Cardiac fibroblast (primary cell): ENCODE data around the gene GLYR1.

Source experiments
- DNase-seq, 2 donors: peaks; one replicate each; pipeline versions ENCODE4 v3.0.0 to v3.0.0-alpha.2; 2010; ENCODE audit warnings: low read depth in 2 of 2
- H3K4me3 ChIP-seq, 2 donors: replicated peaks in 1 of 2; 1 replicate in 1 of 2; 2 replicates in 1 of 2; pipeline ENCODE4 v1.5.1; 2011; ENCODE audit warnings: low read depth in 2 of 2, low read length in 2 of 2, mild to moderate bottlenecking in 2 of 2, moderate library complexity in 1 of 2
- TF ChIP-seq, protein P1 (sequence below): IDR thresholded peaks from one replicate; pipeline ENCODE4 v1.5.1; 2011; ENCODE audit warnings: low read depth, mild to moderate bottlenecking, low read length, inconsistent platforms

The GLYR1 gene

GRCh38 chr16:4828567-4829321, 18.3 kb downstream of the GLYR1 start:
- H3K4me3 ChIP-seq, result no peak overlapping the region
- TF ChIP-seq, protein P1, sequence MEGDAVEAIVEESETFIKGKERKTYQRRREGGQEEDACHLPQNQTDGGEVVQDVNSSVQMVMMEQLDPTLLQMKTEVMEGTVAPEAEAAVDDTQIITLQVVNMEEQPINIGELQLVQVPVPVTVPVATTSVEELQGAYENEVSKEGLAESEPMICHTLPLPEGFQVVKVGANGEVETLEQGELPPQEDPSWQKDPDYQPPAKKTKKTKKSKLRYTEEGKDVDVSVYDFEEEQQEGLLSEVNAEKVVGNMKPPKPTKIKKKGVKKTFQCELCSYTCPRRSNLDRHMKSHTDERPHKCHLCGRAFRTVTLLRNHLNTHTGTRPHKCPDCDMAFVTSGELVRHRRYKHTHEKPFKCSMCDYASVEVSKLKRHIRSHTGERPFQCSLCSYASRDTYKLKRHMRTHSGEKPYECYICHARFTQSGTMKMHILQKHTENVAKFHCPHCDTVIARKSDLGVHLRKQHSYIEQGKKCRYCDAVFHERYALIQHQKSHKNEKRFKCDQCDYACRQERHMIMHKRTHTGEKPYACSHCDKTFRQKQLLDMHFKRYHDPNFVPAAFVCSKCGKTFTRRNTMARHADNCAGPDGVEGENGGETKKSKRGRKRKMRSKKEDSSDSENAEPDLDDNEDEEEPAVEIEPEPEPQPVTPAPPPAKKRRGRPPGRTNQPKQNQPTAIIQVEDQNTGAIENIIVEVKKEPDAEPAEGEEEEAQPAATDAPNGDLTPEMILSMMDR, result no peak
- no peak for DNase-seq

DNA sequence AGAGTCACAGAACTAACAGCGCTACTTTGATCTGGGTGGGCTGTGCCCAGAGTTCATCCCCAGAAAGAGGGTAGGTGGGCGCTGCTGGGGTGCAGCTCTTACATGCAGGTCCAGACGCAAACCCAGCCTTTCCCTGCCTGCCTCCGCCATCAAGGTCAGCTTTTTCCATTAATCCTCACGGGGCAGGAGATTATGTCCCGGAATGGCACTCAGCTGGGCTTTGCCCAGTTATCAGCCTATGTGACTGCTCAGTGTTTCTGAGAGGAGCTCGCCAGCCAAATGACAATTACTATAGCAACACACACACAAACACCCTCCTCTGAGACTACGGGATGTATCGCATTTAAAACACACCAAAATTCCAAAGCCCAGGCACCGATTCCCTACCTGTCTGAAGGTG, 20.1 kb downstream of the GLYR1 start:
- H3K4me3 ChIP-seq, result no peak overlapping the region
- TF ChIP-seq, protein P1, result no peak
- DNase-seq, result no peak

DNA sequence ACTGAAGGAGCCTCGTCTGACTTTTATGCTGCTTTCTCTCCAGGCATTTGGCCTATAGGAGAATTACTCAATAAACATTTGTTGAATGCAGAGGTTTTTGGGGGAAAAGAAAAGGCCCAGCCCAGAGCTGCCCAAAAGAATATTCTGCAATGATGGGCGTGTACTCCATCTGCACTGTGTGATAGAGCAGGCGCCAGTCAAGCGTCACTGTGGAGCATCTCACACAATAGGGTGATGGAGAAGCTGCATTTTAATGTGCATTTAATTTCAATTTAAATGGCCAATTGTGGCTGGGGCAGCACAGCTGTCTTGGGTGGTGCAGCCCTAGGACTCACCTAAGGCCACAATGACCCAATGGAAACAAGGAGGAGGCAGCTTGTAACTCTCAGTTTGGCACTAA, 20.6 kb downstream of the GLYR1 start:
- no peak for DNase-seq
- TF ChIP-seq, protein P1, result no peak
- H3K4me3 ChIP-seq, result no peak overlapping the region

GRCh38 chr16:4825196-4825595, 21.9 kb downstream of the GLYR1 start:
- no peak for DNase-seq
- TF ChIP-seq, protein P1, result no peak
- no peak overlapping the region for H3K4me3 ChIP-seq

DNA sequence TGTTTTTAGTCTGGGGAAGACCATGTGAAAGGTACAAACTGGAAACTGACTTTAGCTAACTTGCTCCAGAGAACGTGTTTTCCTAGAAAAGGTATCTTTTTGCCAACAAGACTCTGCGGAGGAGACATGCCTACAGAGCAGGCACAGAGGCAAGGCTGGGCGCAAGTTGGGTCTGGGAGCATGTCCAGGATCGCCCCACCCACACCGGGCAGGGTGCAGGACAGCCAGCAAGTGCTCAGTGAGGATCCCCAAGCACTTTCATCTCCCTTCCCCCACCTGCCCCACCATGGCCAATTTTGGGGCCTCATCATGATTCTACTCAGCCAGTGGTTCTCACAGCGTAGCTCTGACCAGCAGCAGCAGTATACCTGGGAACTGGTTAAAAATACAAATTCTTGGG, 26.4 kb downstream of the GLYR1 start:
- DNase-seq, result no peak
- H3K4me3 ChIP-seq, result no peak overlapping the region
- TF ChIP-seq, protein P1, result no peak

DNA sequence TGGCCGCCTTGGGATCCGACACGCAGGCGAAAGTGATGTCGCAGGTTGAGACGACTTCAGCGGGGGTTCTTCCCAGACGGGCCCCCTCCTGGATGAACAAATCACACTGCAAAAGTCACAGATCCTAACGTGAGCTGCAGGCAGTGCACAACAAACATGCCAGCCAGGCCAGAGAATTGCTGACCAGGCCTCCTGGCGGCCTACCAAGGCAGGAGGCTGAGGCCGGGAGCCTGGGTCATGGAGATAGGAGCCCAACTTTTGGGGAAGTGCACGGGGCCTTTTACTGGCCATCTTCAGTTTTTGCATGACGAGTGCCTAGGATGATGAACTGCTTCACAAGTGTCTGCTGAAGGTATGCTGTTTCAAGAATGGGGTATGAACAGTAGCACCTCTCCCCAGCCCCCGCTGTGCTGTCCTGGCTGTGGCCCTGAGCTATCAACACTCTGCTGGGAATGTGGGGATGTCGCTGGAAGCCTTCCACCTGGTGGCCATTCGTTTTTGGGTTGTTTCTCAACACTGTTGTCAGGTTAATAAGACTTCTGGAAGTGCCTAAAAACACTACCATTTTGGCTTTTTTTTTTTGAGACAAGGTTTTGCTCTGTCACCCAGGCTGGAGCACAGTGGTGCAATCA, 32.4 kb downstream of the GLYR1 start:
- TF ChIP-seq, protein P1, result no peak
- no peak overlapping the region for H3K4me3 ChIP-seq
- DNase-seq, result peak in 1 of 2 donors; percentile 16
